Tongue (tissue), 2 donors: Measurements from ENCODE around the gene FHAD1. TPM values are rescaled to one million over a fixed set of nuclear protein-coding genes. Genes with fewer than 3 reads are reported as not detected.
"Not testable (repeated sequence)": the region's sequence is repeated elsewhere in the genome, so short reads cannot be mapped to it uniquely, and the experiment has no call there.

ENCODE experiments used
- DNase-seq: peaks from one replicate; pipeline ENCODE4 v3.0.0-alpha.2; 2015
- total RNA-seq: library from RNA; depleted of rRNA; stranded (reverse); fragments of >200 nt; gene quantifications from one replicate; pipeline ENCODE4 v1.2.3, GENCODE V29; 2014

FHAD1 gene
- total RNA-seq, 1 donor from 2014 or later = 3.8 TPM

DNA sequence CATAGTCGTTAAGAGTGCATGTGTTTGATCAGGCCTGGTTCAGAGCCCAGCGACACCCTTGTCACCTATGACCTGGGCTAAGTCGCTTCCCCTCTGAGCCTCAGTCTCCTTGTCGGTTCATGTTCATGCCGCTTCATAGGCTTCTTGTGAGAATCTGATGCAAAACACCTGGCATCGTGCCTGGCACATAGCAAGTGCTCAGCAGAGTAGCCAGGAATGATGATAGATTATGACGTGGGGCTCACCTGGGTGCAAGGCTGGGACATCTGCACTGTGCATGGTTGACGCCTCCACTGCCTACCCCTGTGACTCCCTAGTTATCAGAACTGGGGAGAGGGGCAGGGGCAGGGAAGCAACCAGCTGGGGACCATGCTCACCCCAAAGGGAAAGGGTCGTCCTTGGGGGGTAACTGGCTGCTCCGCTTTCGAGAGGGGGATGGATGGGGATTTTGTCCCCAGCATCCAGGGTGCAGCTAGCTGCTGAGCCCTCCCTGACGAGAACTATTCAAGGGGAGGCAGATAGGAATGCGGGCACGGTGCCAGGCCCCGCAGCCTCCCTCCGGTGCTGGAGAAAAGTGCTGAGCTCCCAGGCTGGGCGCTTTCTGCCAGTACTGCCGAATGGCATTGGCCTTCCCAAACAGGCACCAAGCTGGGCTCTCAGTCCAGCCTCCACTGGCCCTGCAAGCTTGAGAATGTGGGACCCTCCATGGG is 171.9 kb downstream of the FHAD1 start:
- no peak for DNase-seq

DNA sequence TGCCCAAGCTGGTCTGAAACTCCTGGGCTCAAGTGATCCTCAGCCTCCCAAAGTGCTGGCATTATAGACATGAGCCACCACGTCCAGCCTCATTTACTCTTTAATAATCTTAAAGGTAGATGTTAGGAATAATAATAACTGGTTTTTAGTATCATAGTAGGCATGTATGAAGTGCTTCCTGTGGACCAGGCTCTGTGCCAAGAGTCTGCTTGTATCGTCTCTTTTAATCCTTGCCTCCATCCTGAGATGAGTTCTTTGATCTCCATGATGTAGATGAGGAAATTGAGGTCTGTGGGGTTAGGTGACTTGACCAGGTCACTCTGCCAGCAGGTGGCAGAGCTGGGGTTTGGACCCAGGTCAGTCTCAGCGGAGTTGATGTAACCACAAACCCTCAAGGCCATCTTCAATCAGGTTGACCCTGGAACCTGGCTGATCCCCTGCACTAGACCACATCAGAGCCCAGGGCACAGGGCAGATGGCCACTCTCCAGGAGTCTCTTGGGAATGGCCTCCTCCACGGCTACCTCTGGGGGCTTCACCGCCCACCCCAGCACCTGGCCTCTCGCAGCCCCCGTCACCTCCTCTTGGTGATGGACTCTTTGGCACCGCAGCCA is 173.9 kb downstream of the FHAD1 start:
- DNase-seq = no peak

DNA sequence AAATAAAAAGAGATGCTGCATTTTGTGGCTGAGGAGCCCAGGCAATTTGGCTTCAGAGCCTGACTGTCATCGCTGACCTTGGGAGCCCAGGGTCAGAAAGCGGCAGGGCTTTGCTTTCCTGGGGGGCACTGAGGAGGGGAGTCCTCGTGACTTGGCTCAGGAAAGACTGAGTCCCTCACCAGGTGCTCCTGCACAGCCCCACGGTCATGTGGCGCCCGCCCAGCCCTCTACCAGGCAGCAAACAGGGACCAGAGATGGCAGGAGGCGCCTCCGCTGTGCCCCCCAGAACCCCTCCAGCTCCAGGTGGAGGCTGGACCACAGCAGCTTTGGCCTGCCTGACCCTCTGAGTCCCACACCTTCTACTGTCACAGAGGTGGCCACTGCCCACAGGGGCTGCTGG is 175.8 kb downstream of the FHAD1 start:
- DNase-seq = no peak

DNA sequence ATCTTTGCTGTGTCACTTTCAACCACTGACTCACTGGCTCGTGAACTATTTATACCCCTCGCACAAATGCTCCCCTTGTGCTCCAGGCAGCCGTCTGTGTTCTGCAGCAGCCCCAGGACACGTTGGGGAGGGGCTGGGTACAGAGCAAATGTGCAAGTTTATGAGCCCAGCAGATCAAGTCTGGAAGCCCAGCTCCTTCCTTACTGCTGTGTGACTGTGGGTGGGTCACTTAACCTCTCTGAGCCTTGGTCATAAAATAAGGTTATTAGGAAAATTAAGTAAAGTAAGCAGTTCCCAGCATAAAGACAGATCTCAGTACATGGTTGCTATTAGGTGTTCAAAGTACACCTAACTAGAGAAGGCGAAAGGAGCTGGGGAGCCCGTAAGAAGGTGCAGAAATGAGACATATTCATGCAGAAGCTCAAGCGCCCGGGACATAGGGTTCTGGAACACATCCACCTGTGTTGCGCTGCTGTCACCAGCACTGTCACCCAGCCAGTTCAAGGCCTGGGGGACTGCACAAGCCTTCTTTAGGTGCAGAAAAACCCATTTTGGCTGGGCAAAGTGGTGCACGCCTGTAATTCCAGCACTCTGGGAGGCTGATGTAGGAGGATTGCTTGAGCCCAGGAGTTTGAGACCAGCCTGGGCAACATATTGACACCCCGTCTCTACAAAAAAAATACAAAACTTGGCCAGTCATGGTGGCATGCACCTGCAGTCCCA is 176.5 kb downstream of the FHAD1 start:
- peak; percentile 57 for DNase-seq

DNA sequence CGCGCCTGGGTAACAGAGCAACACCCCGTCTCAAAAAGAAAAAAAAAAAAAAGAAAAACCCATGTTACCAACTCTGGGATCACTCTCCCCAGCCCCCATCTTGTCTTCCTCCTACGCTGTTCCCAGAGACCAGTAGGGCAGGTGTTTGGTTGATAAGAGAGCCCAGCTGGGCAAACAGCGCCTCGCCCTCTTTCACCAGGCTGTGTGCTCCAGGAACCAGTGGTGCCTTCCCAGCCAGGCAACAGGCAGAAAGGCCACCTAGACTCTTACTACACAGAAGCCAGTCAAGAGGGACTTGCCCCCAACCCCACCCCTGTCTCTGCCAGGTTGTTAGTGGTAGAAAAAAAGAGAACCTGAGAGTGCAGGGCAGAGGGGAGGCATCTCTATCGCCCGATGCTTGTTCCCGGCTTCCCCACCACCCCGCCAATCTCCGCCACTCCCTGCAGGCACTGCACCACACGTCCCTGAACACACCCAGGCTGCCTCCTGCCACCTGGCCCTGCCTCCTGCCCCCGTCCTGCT is 177.2 kb downstream of the FHAD1 start:
- peak; percentile 54 for DNase-seq

DNA sequence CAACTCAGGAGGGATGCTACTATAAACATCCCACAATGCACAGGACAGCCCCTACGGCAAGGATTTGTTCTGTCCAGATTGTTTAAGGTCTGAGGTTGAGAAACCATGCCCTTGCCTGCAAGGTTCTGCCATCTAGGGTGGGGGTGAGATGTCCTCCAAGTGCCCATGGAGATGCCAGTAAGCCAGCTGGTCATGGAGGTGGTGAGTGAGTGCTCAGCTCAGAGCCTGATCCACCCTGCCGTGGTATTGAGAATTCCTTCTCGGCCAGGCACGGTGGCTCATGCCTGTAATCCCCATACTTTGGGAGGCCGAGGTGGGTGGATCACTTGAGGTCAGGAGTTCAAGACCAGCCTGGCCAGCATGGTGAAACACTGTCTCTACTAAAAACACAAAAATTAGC is 178.0 kb downstream of the FHAD1 start:
- DNase-seq = no peak

DNA sequence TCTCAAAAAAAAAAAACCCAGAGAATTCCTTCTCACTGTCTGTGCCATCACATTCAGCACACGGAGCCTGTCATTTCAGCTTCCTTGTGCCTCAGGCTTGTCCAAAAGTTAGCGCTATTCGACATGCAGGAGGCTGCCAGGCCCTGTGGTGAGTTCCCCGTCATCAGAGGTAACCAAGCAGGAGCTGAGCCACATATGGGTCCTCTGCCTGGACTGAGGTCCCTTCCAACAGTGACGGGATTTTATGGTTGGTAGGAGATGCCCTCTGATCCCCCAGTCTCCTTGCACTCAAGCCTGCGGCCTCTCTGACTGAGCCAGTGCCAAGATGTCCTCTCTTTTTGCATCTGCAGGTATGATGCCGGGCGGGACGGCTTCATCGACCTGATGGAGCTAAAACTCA is 178.5 kb downstream of the FHAD1 start:
- DNase-seq = no peak

DNA sequence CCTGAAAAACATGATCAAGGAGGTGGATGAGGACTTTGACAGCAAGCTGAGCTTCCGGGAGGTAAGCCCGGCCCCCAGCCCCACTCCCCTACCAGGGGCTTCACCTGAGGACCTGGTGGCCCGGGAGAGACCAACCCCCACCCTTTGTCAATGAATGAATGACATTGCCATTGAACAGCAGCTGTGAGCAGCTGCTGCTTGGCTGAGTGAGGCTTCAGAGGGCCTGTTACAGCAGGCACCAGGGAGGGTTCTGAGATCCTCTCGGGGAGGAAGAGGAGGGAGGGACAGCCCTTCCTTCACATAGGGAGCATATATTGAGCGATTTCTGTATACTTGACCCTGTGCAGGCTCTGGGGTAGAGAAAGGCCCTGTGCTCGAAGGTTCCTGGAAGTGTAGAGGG is 178.9 kb downstream of the FHAD1 start:
- peak; percentile 83 for DNase-seq

DNA sequence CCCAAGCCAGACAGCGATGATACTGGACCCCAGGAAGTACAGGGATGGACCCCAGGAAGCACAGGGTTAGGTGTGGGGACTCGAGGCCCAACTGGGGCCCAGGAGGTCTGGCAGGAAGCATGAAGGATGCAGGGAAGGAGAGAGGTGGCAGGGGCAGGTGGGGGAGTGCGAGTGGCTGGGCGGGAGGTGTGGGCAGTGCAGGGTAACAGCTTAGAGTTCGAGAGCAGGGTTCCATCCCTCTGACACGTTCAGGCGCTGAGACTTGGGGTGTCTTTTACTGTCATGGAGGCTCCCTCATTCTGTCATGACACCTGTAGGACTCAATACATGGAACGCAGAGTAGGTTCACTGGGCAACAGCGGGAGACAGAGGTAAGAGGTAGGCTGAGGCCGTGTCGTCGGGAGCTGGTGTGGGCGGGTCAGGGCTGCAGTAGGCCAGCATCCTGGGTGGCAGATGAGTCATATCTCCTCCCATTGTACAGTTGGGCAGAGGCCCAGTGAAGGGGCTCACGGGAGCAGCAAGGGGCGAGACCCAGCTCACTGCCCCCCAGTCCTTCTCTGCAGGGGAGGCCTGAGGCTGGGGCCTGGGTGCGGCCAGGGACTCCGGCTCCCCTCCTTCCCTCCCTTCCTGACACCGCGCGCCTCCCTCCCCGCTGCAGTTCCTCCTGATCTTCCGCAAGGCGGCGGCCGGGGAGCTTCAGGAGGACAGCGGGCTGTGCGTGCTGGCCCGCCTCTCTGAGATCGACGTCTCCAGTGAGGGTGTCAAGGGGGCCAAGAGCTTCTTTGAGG is 179.7 kb downstream of the FHAD1 start:
- DNase-seq = peak; percentile 62

DNA sequence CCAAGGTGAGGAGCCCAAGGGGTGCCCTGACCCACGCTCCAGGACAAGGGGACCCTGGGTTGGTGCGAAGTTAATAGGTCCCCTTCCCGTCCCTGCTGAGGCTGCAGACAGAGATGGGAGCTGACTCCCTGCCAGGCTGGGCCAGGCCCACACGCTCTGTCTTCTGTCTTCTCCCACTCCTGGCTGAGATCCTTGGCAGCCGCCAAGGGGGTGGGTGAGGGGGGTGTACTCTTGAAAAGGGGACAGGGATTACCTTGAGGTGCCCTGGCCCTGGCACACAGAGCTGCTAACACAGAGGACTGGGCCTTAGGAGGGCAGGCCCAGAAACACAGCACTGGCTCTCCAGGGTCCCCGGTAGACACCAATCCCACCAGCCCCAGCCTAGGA is 180.2 kb downstream of the FHAD1 start:
- DNase-seq = peak; percentile 37

DNA sequence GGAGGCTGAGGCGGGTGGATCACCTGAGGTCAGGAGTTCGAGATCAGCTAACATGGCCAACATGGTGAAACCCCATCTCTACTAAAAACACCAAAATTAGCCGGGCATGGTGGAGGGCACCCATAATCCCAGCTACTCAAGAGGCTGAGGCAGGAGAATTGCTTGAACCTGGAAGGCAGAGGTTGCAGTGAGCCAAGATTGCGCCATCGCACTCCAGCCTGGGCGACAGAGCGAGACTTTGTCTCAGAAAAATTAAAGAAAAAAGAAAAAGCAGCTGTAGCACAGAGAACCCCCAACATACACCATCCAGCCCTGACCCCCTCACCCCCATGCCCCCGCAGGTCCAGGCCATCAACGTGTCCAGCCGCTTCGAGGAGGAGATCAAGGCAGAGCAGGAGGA is 181.2 kb downstream of the FHAD1 start:
- not testable (repeated sequence) for DNase-seq

DNA sequence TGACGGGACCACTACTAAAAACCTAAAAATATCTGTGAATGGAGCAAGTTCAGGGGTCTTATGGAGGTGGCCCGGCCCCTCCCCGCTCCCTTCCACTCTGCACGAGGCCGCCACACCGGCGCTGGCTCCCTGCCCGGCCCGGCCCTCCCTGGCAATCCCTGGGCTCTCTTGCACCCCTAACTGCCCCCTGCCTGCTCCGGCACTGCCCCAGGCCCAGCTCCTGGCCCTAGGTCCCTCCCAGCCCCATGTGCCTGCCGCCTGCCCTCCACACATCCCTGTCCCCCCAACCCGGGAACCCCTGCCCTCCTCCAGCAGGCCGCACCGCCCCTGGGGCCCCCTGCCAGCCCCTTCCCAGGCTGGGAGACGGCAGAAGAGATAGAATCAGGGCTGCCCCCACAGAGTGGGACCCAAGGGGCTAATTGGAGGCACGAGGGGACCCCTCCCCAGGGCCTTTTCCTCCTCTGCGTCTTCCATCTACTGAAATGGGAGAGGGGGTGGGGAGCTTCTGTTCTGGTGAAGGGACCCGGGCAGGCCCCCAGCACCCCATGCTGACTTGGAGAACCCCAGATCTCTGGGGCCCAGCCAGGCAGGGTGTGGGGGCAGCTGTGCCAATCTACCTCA is 181.9 kb downstream of the FHAD1 start:
- DNase-seq = no peak

DNA sequence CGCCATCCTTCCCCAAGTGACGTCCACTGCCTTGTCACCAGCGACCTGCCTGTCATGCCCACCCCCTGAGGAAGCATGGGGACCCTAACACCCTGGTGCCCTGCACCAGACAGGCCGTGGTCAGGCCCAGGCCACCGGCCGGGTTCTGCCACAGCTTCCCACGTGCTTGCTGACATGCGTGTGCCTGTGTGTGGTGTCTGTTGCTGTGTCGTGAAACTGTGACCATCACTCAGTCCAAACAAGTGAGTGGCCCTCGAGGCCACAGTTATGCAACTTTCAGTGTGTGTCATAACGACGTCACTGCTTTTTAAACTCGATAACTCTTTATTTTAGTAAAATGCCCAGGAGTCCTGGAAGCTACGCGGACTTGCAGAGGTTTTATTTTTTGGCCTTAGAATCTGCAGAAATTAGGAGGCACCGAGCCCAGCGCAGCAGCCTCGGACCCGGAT is 182.7 kb downstream of the FHAD1 start:
- no peak for DNase-seq

DNA sequence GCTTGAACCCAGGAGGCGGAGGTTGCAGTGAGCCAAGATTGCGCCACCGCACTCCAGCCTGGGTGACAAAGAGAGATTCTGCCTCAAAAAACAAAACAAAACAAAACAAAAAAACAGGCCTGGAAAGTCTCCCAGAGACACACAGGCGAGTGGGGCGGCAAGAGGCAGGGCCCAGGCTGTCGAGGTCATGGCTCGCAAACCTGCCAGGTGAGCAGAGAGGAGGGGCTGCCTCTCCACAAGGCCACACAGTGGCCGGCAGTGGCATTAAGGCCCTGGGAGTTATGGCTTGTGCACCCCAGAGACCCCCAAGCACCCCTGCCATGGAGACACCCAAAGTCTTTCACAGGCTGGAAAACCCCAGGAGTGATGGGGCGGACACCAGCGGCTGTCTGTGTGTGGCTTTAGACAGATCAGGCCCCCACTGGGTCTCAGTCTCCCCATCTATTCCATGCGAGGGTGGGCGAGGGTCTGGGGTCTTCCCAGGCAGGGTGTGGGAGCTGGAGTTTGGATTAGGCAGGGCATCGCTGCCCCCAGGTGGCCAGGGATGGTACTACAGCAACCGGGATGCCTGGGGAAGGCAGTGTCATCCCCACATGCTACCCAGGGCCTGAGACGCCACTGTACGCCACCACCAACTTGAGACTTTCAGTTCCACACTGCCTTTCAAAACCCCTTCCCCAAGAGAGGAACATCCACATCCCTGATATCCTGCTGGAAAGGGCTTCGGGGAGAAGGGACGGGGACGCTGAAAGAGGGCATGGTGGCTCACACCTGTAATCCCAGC is 184.0 kb downstream of the FHAD1 start:
- peak; percentile 85 for DNase-seq

DNA sequence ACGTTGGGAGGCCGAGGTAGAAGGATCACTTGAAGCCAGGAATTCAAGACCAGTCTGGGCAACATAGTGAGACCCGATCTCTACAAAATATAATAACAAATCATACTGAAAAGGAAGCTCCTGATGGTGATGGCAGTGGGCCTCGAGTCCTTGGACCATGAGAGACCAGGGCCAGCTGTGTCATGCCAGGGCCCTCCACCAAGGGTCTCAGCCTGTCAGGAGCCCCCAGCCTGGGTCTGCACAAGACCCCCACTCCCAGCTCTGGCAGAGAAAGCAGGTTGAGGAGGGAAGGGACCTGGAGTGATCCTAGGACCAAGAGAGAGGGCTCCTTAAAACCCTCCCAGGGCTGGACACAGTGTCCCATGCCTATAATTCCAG is 184.5 kb downstream of the FHAD1 start:
- no peak for DNase-seq

DNA sequence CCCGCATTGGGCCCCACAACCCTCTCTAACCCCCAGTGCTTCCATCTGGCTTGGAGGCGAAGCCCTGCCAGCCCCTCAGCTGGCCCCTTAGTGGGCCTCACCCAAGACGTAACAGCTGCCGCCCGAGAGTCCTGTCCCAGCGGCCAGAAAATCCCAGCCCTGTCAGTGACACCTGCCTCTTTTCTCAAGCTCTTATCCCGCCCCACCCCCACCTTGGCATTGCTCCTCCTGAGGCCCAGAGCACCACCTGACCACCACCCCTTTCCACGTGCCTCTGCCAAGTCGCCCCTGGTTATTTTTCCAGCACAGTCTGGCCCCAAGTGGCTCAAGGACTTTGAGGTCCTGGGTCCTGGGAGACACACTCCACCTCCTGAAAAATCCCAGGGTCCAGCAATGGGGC is 185.3 kb downstream of the FHAD1 start:
- peak; percentile 95 for DNase-seq

DNA sequence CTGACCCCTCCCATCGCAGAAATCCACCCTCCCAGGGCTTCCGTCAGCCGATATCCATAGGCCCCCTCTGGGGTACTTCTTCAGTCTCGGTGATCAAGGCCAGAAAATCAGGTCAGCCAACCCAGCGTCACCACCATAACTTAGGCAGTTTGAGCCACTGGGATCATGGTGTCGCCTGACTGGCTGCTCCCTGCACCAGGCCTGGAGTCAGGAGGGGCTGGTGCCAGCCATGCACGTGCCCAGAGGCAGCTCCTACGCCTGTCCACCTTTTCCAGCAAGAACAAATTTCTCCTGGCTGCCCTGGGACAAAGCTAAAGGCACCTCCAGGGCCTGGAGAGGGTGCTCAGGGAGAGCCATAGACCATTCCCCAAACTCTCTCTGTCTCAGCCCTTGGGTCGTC is 186.4 kb downstream of the FHAD1 start:
- no peak for DNase-seq

DNA sequence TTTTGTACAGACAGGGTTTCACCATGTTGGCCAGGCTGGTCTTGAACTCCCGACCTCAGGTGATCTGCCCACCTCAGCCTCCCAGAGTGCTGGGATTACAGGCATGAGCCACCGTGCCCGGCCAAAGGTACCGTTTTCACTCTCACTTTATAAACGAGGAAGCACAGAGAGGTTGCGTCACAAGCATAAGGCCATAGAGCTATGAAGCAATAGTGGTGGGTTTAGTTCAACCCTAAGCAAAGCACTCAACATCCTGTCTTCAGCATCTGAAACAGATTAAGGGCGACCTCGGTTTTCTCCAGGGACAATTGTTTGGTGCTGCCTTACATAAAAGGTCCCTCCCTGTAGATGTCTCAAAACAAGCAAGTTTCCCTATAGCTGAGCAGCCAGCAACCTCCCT is 187.7 kb downstream of the FHAD1 start:
- DNase-seq = not testable (repeated sequence)

DNA sequence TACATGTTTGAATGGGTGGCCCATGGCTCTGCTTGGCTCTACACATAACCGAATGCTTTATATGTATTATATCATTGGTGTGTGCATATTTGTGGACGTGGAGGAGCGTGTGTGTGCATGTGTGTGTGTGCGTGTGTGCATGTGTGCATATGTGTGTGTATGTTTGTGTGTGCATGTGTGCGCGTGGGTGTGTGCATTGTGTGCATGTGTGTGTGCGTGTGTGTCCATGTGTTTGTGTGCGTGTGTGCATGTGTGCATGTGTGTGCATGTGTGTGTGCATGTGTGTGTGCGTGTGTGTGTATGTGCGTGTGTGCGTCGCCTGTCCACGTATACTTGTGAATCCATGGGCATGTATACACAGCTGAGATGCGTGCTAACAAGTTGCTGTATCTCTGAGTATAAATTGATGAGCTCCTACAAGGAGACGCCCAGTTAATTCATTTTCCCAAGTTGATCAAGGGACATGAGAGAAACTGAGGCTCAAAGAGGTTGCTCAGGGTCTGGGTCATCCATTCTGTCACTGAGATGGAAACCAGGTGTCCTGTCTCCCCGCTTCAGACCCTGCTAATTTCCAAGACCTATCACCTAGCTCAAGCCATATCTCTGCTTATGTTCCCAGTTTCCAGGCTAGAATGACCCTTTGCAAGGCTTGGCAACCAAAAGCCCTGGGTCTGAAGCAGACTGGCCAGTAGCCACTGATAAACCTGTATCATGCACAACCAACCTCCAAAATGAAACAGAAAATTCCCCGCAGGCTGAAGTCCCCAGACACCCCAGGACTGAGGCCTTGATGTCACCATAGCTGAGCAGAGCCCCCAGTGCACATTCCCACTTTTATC is 188.4 kb downstream of the FHAD1 start:
- no peak for DNase-seq

DNA sequence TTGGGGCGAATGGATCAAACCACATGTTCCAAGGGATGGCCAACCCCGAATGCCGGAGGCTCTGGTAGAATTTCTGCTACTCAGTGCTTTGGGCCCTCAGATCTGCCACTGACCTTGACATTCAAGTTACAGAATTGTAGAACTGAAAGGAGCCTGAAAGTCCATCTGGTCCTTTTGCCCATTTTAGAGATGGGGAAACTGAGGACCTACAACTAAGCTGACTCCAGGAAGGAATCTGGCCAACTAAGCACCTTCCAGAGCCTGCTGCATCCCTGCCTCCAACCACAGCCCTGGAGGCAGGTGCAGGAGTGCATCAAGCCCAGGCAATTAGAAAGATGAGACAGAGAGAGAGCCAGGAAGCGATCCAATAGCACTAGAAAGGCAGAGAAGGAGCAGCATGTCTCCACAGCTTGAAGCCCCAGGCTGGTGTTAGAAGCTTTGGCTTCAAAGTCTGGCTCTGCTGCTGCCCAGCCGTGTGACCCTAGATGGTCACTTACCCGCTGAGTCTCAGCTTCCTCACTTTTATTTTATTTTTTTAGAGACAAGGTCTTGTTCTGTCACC is 189.9 kb downstream of the FHAD1 start:
- DNase-seq = no peak
